ENCODE data around the gene PTPRQ.
A peak's percentile ranks its signal among the peaks of the same experiment; 100 is the strongest.
"Not testable (repeated sequence)": the region's sequence is repeated elsewhere in the genome, so short reads cannot be mapped to it uniquely, and the experiment has no call there.

Gene PTPRQ

GRCh38 chr12:80607361-80608135 lies 163.5 kb downstream of the PTPRQ start:
- intact Hi-C loops (cut with DNase I): no loop called here
- DNase-seq: no peak

- intact Hi-C loops (cut with DNase I): no loop called here
- DNase-seq: no peak
Measured at GRCh38 chr12:80617733-80618132, 173.7 kb downstream of the PTPRQ start.

DNA sequence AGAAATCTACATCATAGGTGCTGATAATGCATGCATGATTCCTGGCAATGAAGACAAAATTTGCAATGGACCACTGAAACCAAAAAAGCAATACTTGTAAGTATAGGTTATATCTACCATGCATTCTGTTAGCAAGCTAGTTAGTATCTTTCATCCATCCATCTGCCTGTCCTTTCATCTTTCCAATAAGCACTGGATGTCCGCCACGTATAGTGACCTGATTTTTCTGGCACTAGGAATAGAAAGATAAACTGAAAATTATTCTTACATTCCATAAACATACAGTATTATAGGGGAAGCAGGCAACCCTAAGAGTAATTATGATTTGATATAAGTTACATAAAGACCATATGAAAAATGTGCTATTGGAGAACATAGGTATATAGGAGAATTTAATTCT lies 176.2 kb downstream of the PTPRQ start:
- intact Hi-C loops (cut with DNase I): no loop called here
- DNase-seq: no peak

DNA sequence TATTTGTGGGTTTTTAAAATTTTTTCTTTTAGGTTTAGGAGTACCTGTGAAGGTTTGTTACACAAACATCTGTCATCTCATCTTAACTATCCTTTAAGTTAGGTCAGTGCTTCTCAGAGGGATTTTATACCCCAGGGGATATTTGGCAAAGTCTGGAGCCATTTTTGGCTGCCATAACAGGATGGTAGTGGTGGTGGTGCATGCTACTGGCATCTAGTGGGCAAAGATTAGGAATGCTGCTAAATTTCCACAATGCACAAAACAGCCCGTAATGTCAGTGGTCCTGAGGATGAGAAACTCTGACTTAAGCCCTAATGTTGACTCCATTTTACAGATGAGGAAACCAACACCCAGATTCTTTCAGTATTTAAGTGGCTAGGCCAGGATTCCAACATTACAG lies 178.2 kb downstream of the PTPRQ start:
- intact Hi-C loops (cut with DNase I): no loop called here
- DNase-seq: no peak

DNA sequence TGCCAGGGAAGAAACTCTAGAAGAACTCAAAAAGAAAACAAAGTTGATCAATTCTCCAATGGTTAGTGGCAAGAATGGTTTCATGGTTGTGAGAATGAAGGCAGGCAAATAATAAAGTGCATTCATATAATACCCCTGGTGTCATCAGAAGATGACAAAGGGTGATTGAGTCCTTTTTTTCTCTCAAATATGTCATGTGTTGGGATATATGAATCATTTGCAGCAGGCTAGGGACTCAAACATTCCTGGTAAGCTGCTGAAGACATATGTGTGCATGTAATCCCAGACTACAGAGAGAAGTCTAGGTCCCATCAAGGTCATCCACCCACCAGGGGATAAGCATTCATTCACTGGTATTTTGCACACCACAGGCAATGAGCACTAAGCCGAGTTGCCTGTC lies 181.0 kb downstream of the PTPRQ start:
- DNase-seq: no peak
- intact Hi-C loops (cut with DNase I): no loop called here

DNA sequence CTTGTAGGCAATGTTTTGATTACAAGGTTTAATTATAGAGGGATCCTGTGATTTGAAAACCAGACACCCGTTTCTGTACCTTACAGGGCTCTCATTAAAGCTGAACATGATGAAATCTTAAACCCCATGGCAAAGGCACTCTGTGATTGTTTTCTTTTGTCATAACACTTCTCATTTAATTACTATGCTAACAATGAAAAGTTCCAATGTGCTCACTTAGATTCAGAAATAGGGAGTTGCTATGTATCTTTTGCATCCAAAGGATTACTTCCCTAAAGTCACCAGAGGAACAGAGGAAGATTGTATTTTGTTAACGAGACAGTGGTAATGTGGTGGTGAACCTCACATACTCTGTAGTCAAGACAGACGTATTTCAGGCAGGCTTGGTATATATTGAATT lies 181.9 kb downstream of the PTPRQ start:
- intact Hi-C loops (cut with DNase I): no loop called here

GRCh38 chr12:80627782-80628181 lies 183.7 kb downstream of the PTPRQ start:
- intact Hi-C loops (cut with DNase I): no loop called here
- DNase-seq: no peak

More for the DNA sequence above, 181.9 kb downstream of the PTPRQ start:
- no peak for DNase-seq

DNA sequence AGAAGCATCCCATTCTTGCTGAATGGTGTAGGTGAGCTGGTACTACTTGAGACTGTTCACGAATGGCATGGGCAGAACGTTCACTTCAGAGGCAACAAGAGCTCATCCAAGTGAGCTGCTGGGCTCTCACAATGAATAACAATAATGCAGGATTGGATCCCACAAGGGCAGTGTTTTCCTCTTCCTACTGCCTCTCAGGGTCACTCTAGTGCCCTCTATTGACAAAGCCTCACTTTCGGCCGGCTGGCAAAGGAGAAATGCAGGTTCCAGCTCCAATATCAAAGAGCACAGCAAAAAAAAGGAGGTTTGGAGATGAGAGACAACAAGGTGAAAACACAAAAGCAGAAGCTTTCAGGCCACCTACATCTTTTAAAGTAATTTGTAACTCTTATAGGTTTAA lies 188.8 kb downstream of the PTPRQ start:
- intact Hi-C loops (cut with DNase I): no loop called here
- DNase-seq: peak in 19 of 42 donors; percentile 3 to 51 (median 15)

DNA sequence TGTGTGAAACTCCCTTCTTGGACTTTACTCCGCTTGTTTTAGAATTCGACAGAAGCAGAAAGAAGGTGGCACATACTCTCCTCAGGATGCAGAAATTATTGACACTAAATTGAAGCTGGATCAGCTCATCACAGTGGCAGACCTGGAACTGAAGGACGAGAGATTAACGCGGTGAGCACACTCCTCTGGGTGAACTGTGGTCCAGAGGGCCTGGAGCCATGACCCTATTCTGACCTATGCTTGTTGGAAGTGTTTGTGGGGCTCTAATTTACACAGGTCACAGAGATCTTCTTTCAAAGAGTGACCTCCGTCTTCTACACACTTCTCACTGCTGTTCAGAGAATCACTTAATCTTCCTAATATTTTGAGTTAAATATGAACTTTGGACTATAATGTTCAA lies 190.9 kb downstream of the PTPRQ start:
- intact Hi-C loops (cut with DNase I): no loop called here

DNA sequence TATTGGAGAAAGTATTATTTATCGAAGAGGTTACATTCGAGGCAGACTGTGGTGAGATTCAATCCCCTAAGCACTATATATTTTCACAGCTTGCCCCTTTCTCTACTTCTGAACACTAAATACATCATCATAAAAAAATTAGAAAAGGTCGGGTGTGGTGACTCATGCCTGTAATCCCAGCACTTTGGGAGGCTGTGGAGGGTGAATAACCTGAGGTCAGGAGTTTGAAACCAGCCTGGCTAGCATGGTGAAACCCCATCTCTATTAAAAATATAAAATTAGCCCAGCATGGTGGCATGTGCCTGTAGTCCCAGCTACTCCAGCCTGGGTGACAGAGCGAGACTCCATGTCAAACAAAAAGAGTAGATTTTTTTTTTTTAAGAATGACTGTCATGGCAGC lies 192.8 kb downstream of the PTPRQ start:
- intact Hi-C loops (cut with DNase I): no loop called here
- DNase-seq: no peak

More for the DNA sequence above, 190.9 kb downstream of the PTPRQ start:
- DNase-seq: no peak

- intact Hi-C loops (cut with DNase I): no loop called here
- DNase-seq: no peak
Measured at GRCh38 chr12:80641936-80642335, 197.9 kb downstream of the PTPRQ start.

GRCh38 chr12:80643961-80644360 lies 199.9 kb downstream of the PTPRQ start:
- DNase-seq: no peak
- intact Hi-C loops (cut with DNase I): no loop called here

DNA sequence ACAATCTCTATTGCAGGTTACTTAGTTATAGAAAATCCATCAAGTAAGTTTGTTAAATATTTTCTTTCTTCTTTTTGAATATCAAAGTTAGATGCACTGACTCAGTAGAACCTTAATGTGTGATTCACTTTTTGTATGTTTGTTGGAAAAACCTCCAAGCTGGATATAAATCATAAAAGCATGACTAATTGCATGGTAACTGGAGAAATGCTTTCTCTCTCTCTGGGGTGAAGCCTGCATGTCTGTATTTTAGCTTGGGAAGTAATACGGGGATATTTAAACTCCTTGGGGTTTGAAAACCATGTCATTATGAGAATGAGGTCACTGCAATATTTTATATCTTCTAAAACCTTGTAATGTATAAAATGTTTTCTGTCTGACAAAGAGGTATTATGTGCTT lies 204.8 kb downstream of the PTPRQ start:
- DNase-seq: no peak
- intact Hi-C loops (cut with DNase I): no loop called here

DNA sequence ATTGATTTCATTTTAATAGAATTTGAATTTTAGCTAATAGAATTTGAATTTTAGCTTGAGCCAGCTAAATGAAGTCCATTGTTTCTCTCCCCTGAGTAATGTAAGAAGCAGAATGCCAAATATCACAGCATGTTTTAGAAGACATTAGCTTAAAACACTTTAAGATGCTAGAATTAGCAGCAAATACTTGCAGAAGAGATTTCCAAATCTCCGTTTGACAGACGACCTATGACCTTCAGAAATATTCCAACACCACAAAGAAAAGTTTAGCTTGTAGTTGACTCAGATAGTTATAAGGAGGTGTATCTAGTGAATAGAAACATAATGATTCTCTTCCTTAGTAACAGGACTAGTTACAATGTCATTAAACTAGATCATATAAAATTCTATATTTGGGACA lies 211.7 kb downstream of the PTPRQ start:
- DNase-seq: no peak
- intact Hi-C loops (cut with DNase I): no loop called here

DNA sequence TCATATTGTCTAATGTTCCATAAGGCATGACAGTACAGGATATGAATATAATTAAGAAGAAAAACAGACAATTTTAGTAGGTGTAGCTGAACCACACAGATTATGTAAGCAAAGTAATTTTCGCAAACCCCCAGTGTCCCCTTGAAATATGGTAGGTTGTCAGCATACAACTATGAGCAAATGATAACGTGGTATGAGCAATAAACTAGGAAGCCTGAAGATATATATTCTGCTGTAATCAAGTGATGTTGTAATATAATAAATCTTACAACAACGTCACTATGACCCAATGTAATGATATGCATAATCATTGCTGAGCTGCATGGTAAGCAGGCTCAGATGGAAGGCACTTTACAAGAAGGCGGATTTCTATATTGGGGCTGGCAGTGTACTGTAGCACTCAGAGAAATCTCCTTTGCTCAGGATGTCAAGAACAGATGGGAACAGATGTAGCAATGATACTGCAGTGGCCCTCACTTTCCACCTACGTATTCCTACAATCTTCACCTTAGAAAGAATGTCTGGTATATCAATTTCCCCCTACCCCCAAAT lies 215.6 kb downstream of the PTPRQ start:
- intact Hi-C loops (cut with DNase I): no loop called here
- DNase-seq: no peak

- intact Hi-C loops (cut with DNase I): no loop called here
Measured at GRCh38 chr12:80662586-80662985, 218.6 kb downstream of the PTPRQ start.

DNA sequence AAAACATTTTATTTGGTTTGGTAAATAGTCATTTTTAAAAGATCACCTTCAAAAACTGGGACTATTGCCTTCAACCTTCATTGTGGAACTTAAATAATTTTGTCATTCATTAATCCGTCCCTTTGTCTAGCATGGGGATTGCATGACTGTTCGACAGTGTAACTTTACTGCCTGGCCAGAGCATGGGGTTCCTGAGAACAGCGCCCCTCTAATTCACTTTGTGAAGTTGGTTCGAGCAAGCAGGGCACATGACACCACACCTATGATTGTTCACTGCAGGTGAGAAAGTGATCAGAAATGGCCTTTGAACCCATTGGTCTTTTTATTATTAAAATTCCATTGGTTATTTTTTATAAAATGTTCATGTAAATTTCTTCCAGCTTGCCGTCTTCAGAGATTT lies 226.2 kb downstream of the PTPRQ start:
- intact Hi-C loops (cut with DNase I): no loop called here
- no peak for DNase-seq

More at GRCh38 chr12:80662586-80662985, 218.6 kb downstream of the PTPRQ start:
- no peak for DNase-seq

DNA sequence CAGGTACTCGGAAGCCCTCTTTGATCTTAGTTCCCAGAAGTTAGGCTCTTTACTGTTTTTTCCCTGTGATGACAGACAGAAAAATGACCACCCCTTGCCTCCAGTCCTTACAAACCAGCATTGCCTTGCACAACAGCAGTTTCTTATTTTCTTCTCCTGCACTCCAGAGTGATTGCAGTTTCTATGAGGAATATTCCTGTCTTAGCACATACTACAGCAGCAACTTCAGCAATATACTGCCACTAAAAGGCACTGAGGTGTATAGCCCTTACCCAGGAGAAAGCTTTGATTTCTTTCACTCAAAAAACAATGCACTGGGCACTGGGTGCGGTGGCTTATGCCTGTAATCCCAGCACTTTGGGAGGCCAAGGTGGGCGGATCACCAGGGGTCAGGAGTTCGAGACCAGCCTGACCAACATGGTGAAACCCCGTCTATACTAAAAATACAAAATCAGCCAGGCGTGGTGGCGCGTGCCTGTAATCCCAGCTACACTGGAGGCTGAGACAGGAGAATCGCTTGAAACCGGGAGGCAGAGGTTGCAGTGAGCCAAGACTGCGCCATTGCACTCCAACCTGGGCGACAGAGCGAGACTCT lies 232.1 kb downstream of the PTPRQ start:
- DNase-seq; intact Hi-C loops (cut with DNase I): not testable (repeated sequence)

DNA sequence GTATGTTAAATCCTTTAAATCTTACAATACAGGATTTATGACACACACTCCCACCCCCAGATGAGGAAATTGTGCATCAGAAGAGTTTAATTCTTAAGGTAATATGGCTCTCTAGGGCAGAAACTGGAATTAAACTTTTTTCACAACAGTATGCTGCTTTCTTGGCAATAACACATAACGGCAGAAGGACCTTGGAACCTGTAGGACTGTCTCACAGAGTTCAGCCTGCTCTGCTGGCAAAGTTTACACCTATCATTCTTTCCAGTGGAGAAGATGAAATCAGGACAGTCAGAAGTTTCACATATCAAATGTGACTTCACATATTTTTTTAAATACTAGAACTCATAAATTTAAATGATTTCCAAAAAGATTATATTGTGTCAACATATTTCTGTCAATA lies 232.8 kb downstream of the PTPRQ start:
- intact Hi-C loops (cut with DNase I): no loop called here
- no peak for DNase-seq

DNA sequence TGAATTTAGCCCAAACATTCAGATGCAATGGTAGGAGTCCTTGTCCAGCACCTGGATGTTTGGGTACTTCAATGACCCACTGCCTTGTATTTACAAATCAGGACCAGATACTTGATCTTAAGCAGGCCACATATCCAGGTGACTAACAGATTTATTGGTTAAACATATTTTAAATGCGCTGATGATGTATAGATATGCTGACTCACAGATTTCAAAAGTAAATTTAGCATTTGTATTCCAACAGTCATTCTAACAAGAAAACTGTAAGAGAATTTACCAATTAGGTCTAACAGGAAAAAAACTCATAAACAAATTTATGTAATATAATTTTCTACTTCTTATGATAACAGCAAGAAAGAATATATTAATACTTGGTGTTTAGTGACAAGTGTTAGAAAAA lies 234.0 kb downstream of the PTPRQ start:
- intact Hi-C loops (cut with DNase I): no loop called here
- DNase-seq: no peak

Measured in head of caudate nucleus (tissue), 42 donors.